SK-N-SH treated with all-trans-retinoic acid at 6 μM for 48 hours (cell line): ENCODE results near the gene GRAMD2B.

Experiments used
- ARNTL ChIP-seq: fragments of 450-650 bp; formaldehyde crosslinking; IDR thresholded peaks from 2 replicates; pipeline ENCODE4 v1.5.0; 2020; ENCODE audit warnings: low read depth, mild to moderate bottlenecking, moderate library complexity, borderline replicate concordance
- OSR1 ChIP-seq: fragments of 250-450 bp; sonication (Bioruptor Pico); IDR thresholded peaks from 2 replicates; pipeline ENCODE4 v1.8.0; 2022; ENCODE audit warnings: moderate library complexity, mild to moderate bottlenecking, inconsistent platforms
- ZFP3 ChIP-seq: fragments of 250-450 bp; sonication (Bioruptor Pico); IDR thresholded peaks from 2 replicates; pipeline ENCODE4 v1.5.0; 2020; ENCODE audit warnings: mild to moderate bottlenecking, moderate library complexity
- ZFP30 ChIP-seq: fragments of 450-650 bp; formaldehyde crosslinking; IDR thresholded peaks from 2 replicates; pipeline ENCODE4 v1.5.0; 2022; ENCODE audit warnings: mild to moderate bottlenecking, moderate library complexity
- ZNF8 ChIP-seq: fragments of 450-650 bp; formaldehyde crosslinking; IDR thresholded peaks from 2 replicates; pipeline ENCODE4 v1.5.0; 2020; ENCODE audit warnings: mild to moderate bottlenecking, moderate library complexity
- TF ChIP-seq, protein P1 (sequence below): fragments of 250-450 bp; sonication (Bioruptor Pico); IDR thresholded peaks from 2 replicates; pipeline ENCODE4 v1.5.0; 2020; ENCODE audit warnings: mild to moderate bottlenecking, moderate library complexity
- TF ChIP-seq, protein P2 (sequence below): fragments of 250-450 bp; sonication (Bioruptor Pico); IDR thresholded peaks from 2 replicates; pipeline ENCODE4 v1.8.0; 2020; ENCODE audit warnings: mild to moderate bottlenecking, moderate library complexity, borderline replicate concordance
- TF ChIP-seq, protein P3 (sequence below): fragments of 250-450 bp; sonication (Bioruptor Pico); IDR thresholded peaks from 2 replicates; pipeline ENCODE4 v1.5.1; 2021; ENCODE audit warnings: mild to moderate bottlenecking, moderate library complexity

DNA sequence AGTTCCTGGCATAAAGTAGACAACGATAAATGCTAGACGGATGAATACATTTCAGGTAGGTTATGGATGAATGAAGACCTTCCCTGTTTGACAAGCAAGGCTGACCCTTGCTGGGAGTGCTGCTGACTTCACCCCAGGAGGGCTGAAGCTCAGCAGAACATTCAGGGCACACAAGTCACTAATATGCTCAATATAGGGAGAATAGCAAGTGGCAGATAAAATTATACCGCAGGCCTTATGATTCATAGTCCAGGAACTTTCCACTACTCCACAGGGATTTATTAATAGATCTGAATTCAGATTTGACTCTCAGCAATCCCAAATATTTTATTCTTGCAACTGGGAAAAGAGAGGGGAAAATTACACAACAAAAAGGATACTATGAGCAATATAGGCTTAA is 38.2 kb upstream of the GRAMD2B start:
- TF ChIP-seq ARNTL (CRISPR knock-in tag) (no peak), ZNF8 (CRISPR knock-in tag) (no peak), ZFP3 (CRISPR knock-in tag) (no peak), ZFP30 (CRISPR knock-in tag) (no peak), OSR1 (CRISPR knock-in tag) (no peak)
- TF ChIP-seq, protein P1, sequence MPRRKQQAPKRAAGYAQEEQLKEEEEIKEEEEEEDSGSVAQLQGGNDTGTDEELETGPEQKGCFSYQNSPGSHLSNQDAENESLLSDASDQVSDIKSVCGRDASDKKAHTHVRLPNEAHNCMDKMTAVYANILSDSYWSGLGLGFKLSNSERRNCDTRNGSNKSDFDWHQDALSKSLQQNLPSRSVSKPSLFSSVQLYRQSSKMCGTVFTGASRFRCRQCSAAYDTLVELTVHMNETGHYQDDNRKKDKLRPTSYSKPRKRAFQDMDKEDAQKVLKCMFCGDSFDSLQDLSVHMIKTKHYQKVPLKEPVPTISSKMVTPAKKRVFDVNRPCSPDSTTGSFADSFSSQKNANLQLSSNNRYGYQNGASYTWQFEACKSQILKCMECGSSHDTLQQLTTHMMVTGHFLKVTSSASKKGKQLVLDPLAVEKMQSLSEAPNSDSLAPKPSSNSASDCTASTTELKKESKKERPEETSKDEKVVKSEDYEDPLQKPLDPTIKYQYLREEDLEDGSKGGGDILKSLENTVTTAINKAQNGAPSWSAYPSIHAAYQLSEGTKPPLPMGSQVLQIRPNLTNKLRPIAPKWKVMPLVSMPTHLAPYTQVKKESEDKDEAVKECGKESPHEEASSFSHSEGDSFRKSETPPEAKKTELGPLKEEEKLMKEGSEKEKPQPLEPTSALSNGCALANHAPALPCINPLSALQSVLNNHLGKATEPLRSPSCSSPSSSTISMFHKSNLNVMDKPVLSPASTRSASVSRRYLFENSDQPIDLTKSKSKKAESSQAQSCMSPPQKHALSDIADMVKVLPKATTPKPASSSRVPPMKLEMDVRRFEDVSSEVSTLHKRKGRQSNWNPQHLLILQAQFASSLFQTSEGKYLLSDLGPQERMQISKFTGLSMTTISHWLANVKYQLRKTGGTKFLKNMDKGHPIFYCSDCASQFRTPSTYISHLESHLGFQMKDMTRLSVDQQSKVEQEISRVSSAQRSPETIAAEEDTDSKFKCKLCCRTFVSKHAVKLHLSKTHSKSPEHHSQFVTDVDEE (CRISPR knock-in tag), result no peak
- TF ChIP-seq, protein P2, sequence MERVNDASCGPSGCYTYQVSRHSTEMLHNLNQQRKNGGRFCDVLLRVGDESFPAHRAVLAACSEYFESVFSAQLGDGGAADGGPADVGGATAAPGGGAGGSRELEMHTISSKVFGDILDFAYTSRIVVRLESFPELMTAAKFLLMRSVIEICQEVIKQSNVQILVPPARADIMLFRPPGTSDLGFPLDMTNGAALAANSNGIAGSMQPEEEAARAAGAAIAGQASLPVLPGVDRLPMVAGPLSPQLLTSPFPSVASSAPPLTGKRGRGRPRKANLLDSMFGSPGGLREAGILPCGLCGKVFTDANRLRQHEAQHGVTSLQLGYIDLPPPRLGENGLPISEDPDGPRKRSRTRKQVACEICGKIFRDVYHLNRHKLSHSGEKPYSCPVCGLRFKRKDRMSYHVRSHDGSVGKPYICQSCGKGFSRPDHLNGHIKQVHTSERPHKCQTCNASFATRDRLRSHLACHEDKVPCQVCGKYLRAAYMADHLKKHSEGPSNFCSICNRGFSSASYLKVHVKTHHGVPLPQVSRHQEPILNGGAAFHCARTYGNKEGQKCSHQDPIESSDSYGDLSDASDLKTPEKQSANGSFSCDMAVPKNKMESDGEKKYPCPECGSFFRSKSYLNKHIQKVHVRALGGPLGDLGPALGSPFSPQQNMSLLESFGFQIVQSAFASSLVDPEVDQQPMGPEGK (CRISPR knock-in tag), result no peak
- TF ChIP-seq, protein P3, sequence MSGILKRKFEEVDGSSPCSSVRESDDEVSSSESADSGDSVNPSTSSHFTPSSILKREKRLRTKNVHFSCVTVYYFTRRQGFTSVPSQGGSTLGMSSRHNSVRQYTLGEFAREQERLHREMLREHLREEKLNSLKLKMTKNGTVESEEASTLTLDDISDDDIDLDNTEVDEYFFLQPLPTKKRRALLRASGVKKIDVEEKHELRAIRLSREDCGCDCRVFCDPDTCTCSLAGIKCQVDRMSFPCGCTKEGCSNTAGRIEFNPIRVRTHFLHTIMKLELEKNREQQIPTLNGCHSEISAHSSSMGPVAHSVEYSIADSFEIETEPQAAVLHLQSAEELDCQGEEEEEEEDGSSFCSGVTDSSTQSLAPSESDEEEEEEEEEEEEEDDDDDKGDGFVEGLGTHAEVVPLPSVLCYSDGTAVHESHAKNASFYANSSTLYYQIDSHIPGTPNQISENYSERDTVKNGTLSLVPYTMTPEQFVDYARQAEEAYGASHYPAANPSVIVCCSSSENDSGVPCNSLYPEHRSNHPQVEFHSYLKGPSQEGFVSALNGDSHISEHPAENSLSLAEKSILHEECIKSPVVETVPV (CRISPR knock-in tag), result no peak
